ENCODE results near the gene ELF2.
"Not testable (repeated sequence)": the region's sequence is repeated elsewhere in the genome, so short reads cannot be mapped to it uniquely, and the experiment has no call there.

Gene ELF2

GRCh38 chr4:139175646-139176301 lies 1.2 kb downstream of the ELF2 start:
- Histone ChIP-seq H3K27ac (peak overlapping the region; percentile 82 to 100 (median 92); a peak in 21 of 22 replicates), H4K20me1 (peaks cover 24 to 55% (median 50%) of the 10 kb centered on the region in 11 experiments), H3K9me3 (replicated peaks in 1 of 11) (no peaks in the 10 kb centered on the region), H3K4me1 (peaks cover 19 to 52% (median 26%) of the 10 kb centered on the region in 10 experiments), H3K9ac (peak overlapping the region; percentile 90 to 100 (median 96)), H3K27me3 (peaks cover 0 to 21% (median 16%) of the 10 kb centered on the region in 11 experiments; a peak in 17 of 22 replicates), H3K36me3 (no peaks in the 10 kb centered on the region), H3K4me3 (peak overlapping the region; percentile 83 to 100 (median 97)), H3K4me2 (peak overlapping the region; percentile 75 to 97 (median 89))
- no peak for TF ChIP-seq Cebpa-rat (IDR thresholded peaks at IDR 0.05)

GRCh38 chr4:139171876-139172691 lies 4.9 kb downstream of the ELF2 start:
- Histone ChIP-seq H3K4me3 (no peak overlapping the region), H3K27me3 (peaks cover 0 to 21% (median 16%) of the 10 kb centered on the region in 11 experiments; a peak in 17 of 22 replicates), H3K27ac (no peak overlapping the region), H3K4me1 (peaks cover 20 to 59% (median 33%) of the 10 kb centered on the region in 10 experiments), H3K36me3 (no peaks in the 10 kb centered on the region), H4K20me1 (peaks cover 28 to 92% (median 77%) of the 10 kb centered on the region in 11 experiments), H3K4me2 (peak overlapping the region in 2 of 11 experiments; percentile 33 to 42; a peak in 3 of 22 replicates), H3K9me3 (replicated peaks in 1 of 11) (no peaks in the 10 kb centered on the region), H3K9ac (no peak overlapping the region)
- TF ChIP-seq Cebpa-rat (IDR thresholded peaks at IDR 0.05), result no peak

GRCh38 chr4:139170932-139171331 lies 6.1 kb downstream of the ELF2 start:
- Histone ChIP-seq H3K4me1 (peaks cover 20 to 60% (median 33%) of the 10 kb centered on the region in 10 experiments), H3K36me3 (no peaks in the 10 kb centered on the region), H3K9ac (no peak overlapping the region), H3K27me3 (peaks cover 0 to 16% (median 14%) of the 10 kb centered on the region in 11 experiments; a peak in 17 of 22 replicates), H4K20me1 (peaks cover 24 to 100% (median 74%) of the 10 kb centered on the region in 11 experiments), H3K9me3 (replicated peaks in 1 of 11) (no peaks in the 10 kb centered on the region), H3K4me3 (no peak overlapping the region), H3K27ac (no peak overlapping the region), H3K4me2 (0 out of 22 replicates have a peak overlapping the region, but pooled peaks of 1 of the 11 experiments have one; percentile 13)
- no peak for TF ChIP-seq Cebpa-rat (IDR thresholded peaks at IDR 0.05)

GRCh38 chr4:139167774-139168444 lies 9.1 kb downstream of the ELF2 start:
- peaks cover 5 to 100% (median 56%) of the 10 kb centered on the region in 11 experiments; a peak in 18 of 22 replicates for H4K20me1 ChIP-seq
- H3K9ac ChIP-seq, result peak overlapping the region in 4 of 11 experiments; percentile 11 to 62 (median 48); a peak in 3 of 22 replicates
- no peaks in the 10 kb centered on the region for H3K9me3 ChIP-seq (replicated peaks in 1 of 11)
- H3K4me2 ChIP-seq, result peak overlapping the region in 10 of 11 experiments; percentile 3 to 59 (median 36); a peak in 14 of 22 replicates
- no peaks in the 10 kb centered on the region for H3K27me3 ChIP-seq
- peaks cover 11 to 63% (median 31%) of the 10 kb centered on the region in 10 experiments; a peak in 19 of 20 replicates for H3K4me1 ChIP-seq
- H3K27ac ChIP-seq, result peak overlapping the region in 9 of 11 experiments; percentile 2 to 55 (median 25); a peak in 11 of 22 replicates
- no peak overlapping the region for H3K4me3 ChIP-seq
- 0 out of 22 replicates have a peak, but pooled peaks cover 0 to 5% (median 0%) of the 10 kb centered on the region in 11 experiments for H3K36me3 ChIP-seq
- peak in 8 of 11 experiments; percentile 46 to 72 (median 54); a peak in 10 of 22 replicates for TF ChIP-seq Cebpa-rat (IDR thresholded peaks at IDR 0.05)

- H3K9me3 ChIP-seq (replicated peaks in 1 of 11), result peaks cover 0 to 6% (median 0%) of the 10 kb centered on the region in 11 experiments; a peak in 2 of 22 replicates
- no peaks in the 10 kb centered on the region for H3K27me3 ChIP-seq
- peaks cover 5 to 100% (median 42%) of the 10 kb centered on the region in 11 experiments; a peak in 19 of 22 replicates for H4K20me1 ChIP-seq
- no peak overlapping the region for H3K4me3 ChIP-seq
- no peak for TF ChIP-seq Cebpa-rat (IDR thresholded peaks at IDR 0.05)
- no peak overlapping the region for H3K9ac ChIP-seq
- H3K4me1 ChIP-seq, result peaks cover 11 to 46% (median 31%) of the 10 kb centered on the region in 10 experiments; a peak in 19 of 20 replicates
- peak overlapping the region in 4 of 11 experiments; percentile 13 to 41 (median 34); a peak in 3 of 22 replicates for H3K4me2 ChIP-seq
- H3K27ac ChIP-seq, result no peak overlapping the region
- peaks cover 0 to 21% (median 8%) of the 10 kb centered on the region in 11 experiments; a peak in 11 of 22 replicates for H3K36me3 ChIP-seq
Observed at GRCh38 chr4:139164731-139165130, 12.3 kb downstream of the ELF2 start.

- Histone ChIP-seq H3K4me3 (no peak overlapping the region), H3K27ac (peak overlapping the region in 6 of 11 experiments; percentile 8 to 30 (median 17); a peak in 5 of 22 replicates), H3K4me1 (peaks cover 11 to 42% (median 31%) of the 10 kb centered on the region in 10 experiments; a peak in 19 of 20 replicates), H3K36me3 (peaks cover 0 to 30% (median 12%) of the 10 kb centered on the region in 11 experiments; a peak in 13 of 22 replicates), H3K9me3 (replicated peaks in 1 of 11) (peaks cover 0 to 6% (median 0%) of the 10 kb centered on the region in 11 experiments; a peak in 2 of 22 replicates), H3K4me2 (peak overlapping the region in 9 of 11 experiments; percentile 5 to 45 (median 27); a peak in 11 of 22 replicates), H3K27me3 (no peaks in the 10 kb centered on the region), H3K9ac (no peak overlapping the region), H4K20me1 (peaks cover 5 to 100% (median 39%) of the 10 kb centered on the region in 11 experiments; a peak in 19 of 22 replicates)
- no peak for TF ChIP-seq Cebpa-rat (IDR thresholded peaks at IDR 0.05)
Observed at GRCh38 chr4:139163806-139164206, 13.2 kb downstream of the ELF2 start.

GRCh38 chr4:139157977-139158376 lies 19.0 kb downstream of the ELF2 start:
- H3K9me3 ChIP-seq (replicated peaks in 1 of 11); H3K27ac ChIP-seq; H3K27me3 ChIP-seq; H3K4me2 ChIP-seq; H3K9ac ChIP-seq; H3K4me3 ChIP-seq: not testable (repeated sequence)
- Histone ChIP-seq H3K4me1 (peaks cover 0 to 11% (median 0%) of the 10 kb centered on the region in 10 experiments; a peak in 4 of 20 replicates), H4K20me1 (peaks cover 5 to 100% (median 54%) of the 10 kb centered on the region in 11 experiments; a peak in 18 of 22 replicates), H3K36me3 (peaks cover 0 to 53% (median 20%) of the 10 kb centered on the region in 11 experiments; a peak in 14 of 22 replicates)
